KG1 (cell line): Measurements from ENCODE around the gene TRIM62.

ENCODE experiments used
- DNase-seq: peaks from one replicate; lab custom pipeline; 2025; lab: John Stamatoyannopoulos, UW

The TRIM62 gene

DNA sequence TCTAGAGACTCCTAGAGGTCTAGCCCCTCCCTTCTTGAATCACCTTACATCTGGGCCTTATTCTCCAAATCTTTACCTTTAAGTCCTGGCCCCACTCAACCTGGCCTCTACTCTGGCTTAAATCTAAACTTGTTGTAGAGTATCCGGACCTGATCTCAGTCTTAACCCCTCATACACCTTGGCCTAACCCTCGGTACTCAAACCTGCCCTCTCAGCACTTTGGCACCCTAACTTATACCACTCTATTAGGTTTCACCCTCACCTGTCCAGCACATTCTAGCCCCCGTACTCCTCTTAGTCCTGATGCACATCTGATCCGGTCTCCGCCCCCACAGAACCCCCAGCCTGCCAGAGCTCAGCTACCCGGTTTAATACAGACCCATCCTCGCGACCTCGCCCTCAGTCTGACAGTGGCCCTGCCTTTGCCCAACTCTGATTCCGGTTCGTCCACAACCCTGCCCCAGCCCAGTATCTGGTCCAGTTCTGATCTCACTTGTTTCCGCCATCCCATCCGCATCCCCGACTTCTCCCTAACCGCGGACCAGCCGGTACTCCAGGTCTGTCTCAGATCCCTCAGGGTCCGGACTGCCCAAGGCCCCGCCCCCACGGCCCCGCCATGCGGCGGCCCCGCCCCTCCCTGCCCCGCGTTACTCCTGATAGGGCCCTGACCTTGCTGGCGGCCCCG is 1.5 kb downstream of the TRIM62 start:
- DNase-seq: no peak

DNA sequence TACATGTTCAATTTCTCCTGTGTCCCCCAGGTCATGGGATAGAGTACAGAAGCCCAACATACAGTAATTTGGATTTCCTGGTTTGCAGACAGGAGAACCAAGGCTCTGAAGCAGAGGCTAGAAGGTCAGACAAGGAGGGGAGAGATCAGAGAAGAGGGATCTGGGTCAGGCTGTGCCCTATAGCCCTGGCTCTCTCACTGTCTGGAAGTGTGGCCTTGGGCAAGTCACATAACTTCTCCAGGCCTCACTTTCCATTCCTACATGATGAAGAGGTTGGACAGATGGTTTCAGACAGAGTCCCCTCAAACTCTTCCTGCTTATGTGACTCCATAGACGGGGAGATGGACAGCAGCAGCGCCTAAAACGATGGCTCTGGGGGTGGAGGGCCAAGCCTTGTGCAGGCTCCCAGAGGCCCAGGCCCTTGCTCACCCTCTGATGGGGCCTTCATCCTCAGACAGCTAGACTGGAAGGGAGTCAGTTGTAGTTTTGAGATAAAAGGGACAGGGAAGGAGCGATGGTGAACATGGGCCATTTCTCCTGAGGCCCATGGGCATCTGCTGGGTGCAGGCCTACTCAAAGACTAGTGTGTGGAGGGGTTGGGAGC is 2.9 kb downstream of the TRIM62 start:
- DNase-seq: no peak

DNA sequence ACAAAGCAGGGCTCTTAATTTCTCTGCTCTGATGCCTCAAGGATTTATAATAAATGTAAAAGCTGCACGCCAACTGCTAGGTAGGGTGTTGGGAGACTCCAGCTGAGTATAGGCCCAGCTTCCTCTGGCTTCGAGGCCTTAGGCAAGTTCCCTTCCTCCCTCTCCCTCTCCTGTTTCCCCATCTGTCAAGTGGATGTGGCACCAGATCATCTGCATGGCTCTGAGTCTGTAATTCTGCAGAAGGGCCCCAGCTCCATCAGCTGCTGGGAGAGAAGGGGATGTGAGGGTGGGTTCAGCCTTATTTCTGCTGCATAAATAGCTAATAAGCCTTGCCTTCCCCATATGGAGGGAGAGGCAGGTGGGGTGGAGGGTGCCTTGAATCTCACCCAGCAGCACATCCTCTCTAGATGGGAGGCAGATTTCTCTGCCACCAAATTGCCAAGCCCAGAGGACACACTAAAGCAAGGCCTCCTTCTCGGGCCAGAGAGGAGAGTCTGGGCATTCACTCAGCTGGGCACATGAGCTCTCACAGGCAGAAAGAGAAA is 3.8 kb downstream of the TRIM62 start:
- no peak for DNase-seq

DNA sequence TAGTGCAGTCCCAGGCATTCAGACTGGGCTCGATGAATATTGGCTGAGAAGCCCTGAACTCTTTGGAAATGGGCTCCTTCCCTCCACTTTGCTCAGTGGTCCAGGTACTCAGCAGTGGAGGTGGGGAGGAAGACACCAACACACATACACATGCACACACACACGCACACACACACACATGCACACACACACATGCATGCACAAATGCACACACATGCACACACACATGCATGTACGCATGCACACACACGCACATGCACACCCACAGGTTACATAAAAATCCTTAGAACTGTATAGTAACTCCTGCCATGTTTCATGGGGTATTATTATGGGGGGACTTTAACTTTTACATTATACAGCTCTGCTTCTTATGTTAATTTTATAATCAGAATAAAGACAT is 5.0 kb downstream of the TRIM62 start:
- no peak for DNase-seq

DNA sequence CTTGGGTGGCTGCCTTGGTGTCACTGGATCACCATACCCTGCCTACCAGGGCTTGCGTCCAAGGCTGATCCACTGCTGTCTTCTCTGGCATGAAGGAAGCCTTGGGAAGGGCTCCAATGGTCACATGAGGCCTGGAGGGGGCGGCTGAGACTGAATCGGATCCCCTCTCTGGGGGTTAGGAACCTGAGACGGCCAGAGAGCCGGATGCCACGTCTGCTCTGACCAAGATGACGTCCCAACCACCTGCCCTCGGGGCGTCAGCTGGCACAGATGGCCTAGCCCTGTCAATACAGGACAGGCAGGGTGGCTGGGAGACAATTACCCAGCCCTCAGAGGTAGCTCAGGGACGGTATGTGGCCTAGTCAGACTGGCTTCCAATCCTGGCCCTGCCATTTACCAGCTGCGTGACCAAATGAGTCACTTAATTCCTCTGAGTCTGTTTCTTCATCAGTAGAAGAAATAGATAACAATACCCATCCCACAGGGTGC is 5.4 kb downstream of the TRIM62 start:
- DNase-seq: no peak

DNA sequence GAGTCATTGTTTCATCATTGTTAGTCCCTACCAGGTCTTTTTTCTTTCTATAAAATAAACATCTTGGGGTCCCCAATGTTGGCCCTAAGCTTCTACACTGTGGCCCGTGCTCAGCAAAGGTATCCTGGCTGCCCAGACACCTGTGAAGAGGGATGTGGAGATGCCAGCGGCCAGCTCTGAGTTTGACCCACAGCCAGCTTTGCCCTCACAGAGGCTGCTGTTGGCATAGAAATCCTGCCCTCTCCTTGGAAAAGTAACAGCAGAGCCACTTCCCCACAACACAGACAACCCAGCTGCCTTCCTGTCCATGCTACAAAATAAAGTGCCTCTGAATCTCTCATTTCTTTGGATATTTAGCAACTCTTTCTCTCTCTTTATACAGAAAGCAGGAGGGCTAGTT is 6.0 kb downstream of the TRIM62 start:
- no peak for DNase-seq

DNA sequence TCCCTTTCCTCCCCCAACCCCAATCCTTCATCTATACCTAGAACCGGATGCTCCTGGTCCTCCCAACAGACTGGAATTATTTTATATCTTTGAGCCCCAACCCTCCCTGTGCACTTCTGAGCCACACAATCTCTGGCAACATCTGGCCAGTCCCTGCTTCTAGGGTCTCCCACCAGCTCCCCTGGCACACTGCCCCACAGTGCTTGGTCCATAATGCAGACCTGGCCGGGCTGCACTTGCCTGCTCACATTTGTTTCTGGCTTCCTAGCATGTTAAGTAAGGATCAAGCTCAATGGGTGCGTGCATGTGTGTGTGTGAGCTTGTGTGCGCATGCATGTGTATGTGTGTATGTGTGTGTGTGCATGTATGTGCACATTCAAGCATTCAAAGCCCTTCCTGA is 8.8 kb downstream of the TRIM62 start:
- no peak for DNase-seq

DNA sequence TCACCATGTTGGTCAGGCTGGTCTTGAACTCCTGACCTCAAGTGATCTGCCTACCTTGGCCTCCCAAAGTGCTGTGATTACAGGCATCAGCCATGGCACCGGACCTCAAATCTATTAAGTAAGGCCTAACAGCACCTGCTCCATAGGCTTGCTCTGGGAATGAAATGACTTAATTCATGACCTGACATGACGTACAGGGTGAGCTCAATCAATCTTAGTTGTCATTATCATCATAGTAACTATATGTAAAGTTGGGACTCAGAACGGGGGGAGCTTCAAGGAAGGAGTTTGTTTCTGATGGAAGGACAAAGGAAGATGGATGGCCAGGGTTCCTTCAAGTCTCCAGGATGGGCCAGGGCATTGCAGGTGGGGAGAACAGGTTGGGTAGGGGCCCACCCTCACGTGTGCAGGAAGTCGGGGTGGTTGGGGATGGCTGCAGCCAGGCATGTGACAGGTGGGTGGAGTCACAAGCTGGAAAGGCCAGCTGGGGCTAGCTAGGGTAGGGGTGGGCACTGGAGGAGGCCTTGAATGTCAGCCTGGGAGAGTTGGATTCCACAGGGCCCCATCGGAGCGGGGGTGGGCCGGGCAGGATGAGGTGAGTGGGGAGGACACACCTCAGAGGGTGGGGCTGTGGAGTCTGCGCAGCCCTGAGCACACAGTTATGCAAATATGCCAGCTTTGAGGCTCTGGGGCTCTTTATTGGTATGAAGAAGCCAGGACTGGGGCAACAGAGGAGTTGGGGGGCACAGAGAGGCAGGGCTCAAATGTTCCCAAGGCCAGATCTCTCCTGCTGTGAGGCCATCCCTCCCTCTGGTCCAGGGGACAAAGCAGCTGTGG is 9.6 kb downstream of the TRIM62 start:
- DNase-seq: no peak

DNA sequence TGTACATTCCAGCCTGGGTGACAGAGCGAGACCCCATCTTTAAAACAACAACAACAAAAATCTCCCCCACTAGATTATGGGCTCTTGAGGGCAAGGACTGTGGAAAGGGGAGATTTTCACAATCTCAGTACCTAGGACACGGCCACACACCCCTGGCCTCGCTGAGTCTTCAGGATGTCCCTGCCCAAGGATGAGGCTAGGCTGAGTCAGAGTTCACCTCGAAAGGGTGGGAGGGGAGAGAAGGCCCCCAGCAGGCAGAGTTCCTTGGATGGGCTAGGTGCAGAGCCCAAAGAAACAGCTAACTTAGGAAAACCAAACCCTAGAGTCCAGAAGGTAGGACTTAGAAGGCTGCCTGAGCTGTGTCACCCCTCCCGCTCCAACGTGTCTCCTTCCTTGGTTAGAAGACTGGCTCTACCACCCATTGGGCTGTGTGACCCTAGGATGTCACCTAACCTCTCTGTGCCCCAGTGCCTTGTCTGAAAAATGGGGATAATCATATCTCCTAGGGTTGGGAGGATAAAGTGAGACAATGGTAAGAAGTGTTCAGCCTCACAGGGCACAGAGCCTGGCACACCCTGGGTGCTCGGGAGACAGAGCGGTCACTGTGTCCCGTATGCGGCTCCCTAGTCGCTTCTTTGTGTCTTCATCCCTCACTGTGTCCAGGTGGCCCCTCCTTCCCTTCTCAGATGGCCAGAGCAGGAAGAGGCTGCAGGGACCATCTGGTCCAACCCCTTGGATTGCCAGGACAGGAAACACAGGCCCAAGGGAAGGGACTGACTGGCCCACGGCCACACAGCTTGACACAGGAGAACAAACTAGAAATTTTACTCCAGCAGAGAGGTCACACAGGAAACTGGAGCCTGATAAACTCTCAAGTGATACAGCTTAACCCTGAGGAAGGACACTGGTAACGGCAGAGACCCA is 11.2 kb downstream of the TRIM62 start:
- no peak for DNase-seq

DNA sequence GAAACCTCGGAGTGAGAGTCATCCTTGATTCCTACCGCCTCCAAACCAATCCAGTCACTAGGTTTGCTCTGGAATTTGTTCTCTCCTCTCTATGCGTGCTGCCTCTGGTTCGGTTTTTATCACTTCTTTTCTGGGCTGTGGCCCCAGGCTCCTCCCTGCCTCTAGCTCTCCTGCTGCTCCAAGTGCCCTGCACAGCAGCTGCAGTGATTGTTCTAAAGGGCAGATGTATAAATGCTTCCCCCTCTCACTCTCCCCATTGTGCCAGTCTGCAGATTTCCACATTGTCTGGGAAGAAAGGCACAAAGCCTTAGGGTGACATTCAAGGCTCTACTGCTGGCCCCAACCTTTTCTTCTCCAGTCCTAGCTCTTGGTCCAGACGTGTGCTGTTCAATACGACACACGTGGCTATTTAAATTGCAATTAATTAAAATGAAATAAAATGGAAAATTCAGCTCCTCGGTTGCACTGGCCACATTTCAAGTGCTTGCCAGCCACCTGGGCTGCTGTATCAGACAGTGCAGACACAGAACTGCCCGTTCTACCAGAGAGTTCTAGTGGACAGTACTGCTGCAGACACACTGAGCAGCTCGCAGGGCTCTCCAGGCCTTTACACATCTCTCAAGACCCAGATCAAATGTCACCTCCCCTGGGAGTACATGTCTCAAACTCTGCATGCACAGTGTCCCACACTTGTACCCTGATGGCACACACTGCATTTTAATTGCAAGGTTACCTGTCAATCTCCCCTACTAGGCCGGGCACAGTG is 12.4 kb downstream of the TRIM62 start:
- DNase-seq: no peak

DNA sequence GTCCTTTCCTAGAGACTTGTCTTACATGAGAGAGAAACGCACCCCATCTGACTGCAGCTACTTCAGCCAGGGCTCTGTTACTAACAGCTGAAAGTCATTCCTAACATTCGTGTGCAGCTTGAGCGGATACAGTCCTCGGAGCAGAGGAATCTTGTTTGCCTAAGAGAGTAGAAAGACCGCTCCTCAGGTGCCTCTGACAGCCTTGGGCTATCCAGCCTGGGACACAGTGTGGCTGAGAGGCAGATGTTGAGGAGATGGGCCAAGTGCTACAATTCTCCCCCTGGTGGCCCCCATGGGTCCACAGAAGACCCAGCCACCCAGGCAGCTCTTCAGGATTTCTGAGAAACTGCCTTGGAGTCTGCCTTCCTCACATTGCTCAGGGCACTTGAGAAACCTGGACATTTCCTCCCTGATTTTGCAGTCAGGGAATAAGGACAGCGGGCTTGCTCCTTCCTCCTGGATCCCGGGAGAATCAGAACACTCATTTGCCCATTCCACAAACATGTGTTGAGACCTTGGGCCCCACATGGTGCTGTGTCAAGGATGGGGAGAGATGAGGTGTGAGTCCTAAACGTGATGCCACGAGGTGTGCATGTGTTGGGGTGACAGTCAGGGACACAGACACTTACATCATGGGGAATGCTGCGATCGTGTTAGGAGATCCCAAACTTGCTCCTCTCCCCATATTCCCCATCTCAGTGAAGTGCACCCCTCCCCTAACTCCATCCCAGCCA is 13.1 kb downstream of the TRIM62 start:
- no peak for DNase-seq

DNA sequence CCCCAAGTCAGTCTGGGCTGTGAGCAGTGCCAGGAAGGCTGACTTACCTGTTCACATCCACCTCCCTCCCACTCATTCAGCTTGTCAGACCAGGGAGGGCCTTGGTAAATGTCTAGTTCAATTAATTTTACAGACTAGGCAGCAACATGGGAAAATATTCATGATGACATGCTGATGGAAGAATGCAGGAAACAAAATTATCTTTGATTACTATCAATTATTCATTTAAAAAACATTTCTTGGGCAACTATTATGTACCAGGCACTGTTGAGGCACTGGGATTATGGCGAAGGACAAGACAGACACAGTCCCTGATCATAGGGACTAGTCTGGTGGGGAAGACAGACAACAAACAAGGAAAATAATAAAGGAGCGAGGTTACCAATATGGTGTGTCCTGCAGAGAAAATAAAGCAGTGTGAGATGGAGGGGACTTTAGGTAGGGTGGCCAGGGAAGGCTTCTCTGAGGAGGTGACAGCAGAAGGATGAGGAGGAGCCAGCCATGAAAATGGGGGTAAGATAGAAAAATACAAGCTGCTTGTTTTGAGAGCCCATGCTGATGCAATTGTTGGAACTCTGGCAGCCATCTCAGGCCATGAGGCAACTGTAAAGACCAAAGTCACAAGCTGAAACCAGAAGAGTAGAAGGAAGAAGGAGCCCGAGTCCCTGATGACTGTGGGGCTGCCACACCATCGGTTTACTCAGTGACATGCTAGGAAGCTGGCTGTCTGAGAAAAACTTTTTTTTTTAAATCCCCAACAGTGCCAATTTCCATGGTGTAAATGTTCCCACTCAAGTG is 14.0 kb downstream of the TRIM62 start:
- no peak for DNase-seq

DNA sequence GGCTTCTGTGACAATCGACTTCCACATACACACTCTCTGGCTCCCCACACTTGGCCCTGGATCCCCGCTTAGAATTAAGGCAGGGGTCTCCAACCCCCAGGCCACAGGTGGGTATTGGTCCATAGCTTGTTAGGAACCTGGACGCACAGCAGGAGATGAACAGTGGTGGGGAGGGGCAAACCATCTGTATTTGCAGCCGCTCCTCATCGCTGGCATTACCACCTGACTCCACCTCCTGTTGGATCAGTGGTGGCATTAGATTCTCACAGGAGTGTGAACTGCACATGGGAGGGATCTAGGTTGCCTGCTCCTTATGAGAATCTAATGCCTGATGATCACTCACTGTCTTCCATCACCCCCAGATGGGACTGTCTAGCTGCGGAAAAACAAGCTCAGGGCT is 16.0 kb downstream of the TRIM62 start:
- DNase-seq: no peak

DNA sequence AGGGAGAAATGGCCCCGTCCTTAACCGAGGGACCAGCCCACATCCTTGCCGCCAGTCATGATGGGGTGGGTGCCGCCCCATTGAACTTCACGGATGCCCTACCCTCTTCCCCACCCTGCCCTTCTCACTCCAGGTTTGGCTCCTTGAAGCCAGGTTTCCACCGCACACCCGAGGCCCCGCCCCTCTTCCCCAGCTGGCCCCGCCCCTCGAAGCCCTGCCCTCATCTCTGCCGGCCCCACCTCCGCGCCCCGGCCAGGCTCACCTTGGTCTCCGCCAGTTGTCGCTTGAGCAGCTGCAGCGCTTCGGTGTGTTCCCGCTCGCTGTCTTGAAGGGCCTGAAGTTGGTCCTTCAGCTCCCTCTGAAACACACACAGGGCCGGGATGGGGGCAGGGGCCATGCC is 16.6 kb downstream of the TRIM62 start:
- DNase-seq: no peak

DNA sequence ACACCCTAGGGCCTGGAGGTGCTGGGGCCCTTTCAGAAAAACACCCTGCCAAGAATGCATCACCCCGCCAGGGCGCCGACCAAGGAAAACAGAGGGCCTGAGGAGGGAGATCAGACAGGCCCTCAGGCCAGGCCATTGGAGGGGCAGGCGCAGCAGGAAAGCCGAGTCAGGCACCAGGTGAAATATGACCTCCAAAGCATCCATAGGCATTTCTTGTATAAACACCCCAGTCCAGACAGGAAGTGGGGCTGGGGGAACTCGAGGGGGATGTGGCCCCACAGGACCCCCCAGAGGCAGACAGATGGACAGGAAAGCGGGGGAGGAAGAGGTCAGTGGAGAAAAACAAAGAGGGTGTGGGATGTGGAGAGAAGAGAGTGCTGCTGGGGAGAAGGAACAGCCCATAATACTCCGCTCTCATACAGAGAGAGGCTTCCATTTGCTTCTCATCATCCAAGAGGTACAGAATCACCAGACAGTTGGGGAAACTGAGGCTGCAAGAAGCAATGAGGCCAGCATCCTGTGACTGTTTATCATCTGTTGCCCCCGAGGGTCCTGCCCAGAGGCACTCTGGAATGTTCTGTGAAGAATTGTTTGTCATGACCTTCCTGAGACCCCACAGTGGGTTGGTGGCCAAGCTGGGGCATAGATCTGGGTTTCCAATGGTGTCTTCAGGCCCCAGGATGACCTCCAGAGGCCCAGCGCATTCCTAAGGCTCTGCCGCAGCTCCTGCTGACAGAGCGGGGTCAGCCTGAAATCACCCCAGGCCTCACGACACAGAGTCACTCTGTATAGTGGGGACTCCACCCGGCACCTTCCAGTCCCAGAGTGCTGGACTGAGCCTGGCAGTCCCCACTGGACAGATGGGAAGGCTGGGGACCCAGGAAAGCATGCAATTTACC is 18.0 kb downstream of the TRIM62 start:
- DNase-seq: no peak

DNA sequence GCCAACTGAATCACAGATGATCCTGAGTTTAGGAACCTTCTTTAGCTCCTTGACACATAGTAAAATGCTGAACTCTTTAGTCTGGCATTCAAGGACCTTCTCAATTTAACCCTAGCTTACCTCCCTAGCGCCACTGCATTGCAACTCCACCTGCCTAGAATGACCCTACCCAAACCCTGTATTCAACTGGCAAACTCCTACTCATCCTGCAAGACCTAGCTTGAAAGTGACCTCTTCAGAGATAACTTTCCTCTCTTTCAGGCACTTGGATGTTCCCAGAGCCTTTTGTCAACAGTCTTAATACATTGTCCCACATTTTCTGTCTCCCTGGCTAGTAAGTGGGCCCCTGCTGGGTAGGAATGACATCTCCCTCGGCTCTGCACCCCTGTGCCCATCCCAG is 19.7 kb downstream of the TRIM62 start:
- no peak for DNase-seq

DNA sequence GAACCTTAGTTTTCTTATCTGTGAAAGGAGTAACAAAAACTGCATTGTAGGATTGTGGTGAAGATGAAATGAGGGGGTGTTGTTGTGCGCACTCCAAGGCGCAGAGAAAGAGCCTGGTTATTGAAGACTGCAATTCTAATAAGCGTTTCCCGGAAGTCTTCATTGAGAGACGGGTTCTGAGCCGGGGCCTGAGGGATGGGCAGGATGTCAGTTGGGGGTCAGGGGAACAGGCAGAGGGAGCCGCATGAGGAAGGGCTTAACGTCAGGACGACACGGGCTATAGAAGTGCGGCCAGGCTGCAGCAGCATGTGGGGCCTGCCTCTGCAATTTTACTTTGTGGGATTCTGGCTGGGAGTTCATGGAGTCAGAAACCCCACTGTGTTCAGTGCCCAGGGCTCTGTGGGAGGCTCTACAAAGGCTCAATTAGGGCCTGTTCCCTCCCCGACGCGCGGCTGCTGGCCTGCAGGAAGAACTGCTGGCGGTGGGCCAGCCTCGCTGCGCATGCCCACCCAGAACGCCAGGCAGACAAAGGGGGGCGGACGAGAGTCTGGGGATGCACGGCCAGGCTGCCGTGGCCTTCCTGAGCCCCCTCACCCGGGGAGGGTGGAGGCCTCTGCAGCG is 20.7 kb downstream of the TRIM62 start:
- DNase-seq: no peak

DNA sequence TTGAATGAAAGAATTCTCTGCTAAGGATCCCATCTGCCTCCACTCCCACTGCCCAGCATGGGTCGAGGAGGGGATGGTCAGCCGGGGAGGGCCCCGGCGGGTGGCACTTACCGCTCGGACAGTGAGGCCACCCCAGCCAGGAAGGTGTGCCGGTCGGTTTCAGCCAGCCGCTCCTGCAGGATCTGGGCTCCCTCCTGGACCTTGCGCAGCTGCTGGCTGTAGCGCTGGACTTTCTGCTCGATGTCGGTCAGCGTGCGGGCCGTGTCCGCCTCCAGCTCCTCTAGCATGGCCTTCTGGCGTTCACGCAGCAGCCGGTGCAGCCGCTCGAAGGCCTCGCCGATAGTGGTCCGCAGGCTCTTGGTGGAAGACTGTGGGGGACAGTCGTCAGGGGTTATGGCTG is 22.3 kb downstream of the TRIM62 start:
- DNase-seq: no peak
